NCI-H1694 (cell line): Measurements from ENCODE around the gene RAD51B.

ENCODE experiments used
- DNase-seq: peaks from one replicate; lab custom pipeline; 2025; lab: John Stamatoyannopoulos, UW

The RAD51B gene

DNA sequence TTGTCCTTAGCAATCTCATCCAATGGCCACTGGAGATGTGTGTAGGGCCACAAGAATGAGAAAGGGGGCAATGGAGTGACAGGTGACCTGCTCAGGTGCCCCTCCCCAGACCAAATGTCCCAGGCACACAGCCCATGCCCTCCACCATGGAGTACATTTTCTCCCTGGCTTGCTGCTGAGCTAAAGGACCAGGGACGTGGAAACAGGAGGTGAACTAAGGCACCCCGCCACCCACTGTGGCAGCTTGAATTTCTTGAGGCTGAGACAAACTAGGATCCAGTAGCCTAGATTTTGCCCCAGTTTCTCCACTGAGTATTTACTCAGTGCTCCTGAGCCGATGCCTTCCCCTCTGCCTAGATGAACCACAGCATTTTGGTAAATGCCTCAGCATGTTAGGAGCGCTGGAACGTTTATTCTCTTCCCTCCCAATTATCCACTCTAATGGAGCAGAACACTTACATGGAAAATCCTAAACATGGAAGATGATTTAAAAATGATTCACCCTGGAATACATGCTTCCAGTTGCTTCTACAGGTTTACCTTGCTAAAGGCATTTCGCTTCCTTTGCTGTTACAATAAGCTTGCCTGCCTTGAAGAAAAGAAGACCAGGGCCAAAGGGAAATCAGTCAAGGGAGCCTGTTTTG is 775.3 kb downstream of the RAD51B start:
- no peak for DNase-seq

DNA sequence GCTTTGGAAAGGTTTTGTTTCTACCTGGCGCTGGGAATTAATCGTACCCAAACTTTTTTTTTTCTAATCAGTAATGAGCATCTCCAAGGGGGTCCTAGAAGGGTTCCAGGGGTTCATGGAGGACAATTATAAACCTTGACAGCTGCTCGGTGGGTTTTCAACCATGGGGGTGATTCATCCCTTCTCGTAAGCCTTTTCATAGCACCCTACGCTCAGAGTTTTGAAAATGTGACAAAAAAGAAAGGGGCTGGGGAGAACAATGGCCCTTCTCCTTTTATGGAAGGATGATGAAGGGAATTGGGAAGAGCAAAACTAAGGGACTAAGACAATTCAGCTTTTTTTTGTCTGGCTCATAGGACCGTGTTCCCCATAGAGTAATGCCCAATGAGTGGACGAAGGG is 776.6 kb downstream of the RAD51B start:
- no peak for DNase-seq

DNA sequence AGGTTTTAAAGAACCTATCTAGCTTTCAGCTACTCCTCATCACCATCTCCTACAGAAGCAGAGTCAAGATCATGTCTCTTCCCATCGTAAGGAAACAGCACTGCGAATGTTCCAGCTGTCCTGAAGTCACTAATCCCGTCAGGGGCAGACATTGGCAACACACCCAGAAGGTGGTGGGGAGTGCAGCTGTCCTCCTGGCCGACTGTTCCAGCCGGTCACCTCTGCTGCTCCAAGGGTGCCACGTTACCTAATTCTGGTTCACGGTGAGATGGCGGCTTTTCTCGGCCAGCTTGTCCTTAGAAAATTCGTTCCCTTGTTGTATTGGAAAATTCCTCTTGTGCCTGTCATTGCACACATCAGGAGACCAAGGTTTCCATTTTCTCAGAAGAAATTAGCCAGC is 777.1 kb downstream of the RAD51B start:
- DNase-seq: no peak

DNA sequence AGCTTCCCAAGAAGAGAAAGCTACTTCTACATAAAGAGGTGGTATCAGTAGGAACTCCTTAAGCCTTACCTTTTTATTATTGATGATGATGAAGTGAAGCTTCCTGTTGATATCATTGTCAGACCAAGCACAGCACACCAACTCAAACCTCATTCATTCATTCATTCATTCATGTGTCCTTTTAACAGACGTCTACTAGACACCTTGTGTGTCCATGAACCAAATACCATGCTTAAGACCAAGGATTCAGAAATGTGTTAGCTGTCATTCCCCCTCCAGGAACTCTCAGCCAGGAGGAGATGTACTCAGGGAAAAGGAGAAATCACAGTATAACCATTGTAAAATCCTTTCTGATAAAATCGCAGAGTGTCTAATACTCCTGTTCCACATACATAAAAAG is 778.5 kb downstream of the RAD51B start:
- DNase-seq: no peak

DNA sequence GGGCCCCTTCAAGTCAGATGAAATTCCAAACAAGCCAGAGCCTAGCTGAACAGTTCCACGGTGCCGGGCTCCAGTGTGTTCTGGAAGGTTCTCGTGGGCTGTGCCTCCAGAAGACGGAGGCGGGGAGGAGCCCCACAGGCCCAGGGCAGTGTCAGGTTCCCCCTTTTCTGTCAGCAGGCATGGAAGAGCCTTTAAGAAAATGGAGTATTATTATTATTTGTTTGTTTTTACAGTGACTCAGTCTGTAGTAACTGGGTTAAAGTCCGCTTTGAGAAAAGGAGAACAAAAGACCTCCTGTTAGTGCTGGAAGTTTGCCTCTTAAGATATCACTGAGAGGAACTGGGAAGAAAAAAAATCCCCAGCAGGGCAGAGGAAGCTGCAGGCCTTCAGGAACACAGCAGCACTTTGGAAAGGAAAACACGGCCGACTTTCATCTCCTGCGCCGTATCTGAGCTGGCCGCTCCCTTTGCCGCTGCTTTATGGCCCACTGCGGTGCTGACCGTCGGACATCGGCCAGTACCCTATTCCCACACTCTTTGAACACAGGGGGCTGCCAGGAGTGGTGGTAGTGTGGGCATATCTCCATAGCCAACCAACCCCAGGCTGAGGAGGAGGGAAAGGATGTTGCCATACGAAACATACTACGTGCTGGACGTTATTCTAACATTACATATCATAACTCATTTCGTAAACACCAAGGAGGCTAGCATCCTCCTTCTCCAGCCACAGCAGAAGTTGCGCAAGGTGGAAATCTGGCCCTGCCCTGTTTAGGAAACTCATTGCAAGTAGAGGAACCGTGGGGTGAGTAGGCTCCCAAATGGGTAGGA is 779.3 kb downstream of the RAD51B start:
- DNase-seq: no peak

DNA sequence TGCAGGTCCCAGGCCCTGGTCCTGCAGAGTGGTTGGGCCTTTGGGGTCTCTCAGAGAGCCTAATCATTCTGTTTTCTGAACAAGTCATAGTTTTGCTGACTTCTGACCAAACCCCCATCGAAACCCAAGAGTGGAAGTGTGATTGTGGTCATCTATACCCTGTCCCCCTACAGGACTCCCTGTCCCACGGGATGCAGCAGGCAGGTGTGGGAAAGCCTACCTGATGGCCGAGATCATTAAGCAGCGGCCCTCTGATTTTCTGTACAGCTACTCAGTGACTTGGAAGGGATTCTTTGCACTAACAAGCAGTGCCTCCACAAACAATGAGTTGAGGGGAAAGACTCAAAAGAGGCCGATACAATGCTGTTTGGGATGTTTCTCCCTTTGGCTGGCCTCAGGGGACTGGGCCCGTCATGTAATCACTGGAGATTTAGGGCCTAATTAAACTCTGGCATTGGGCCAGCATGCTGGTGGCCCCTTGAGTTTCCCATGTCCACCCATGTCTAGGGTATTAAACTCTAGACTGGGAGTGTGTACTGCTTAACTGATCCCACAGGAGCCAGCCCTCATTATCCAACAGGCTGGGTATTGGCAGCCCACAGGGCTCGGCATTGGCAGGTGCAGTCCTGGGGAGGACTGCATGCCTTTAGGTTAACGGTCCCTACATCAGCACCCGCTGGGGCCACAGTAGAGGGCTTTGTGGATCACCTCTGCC is 780.5 kb downstream of the RAD51B start:
- no peak for DNase-seq

DNA sequence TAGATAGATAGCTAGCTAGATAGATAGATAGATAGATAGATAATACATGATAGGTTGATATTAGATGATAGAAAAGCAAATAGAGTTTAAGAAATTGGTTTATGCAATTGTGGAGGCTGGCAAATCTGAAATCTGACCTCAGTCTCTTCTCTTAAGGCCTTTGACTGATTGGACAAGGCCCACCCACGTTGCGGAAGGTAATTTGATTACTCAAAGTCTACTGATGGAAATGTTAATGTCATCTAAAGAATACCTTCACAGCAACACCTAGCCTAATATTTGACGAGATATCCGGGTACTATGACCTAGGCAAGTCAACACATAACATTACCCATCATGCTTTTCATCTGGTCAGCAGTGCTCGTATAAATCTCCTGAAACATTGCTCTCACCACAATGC is 782.9 kb downstream of the RAD51B start:
- DNase-seq: no peak

DNA sequence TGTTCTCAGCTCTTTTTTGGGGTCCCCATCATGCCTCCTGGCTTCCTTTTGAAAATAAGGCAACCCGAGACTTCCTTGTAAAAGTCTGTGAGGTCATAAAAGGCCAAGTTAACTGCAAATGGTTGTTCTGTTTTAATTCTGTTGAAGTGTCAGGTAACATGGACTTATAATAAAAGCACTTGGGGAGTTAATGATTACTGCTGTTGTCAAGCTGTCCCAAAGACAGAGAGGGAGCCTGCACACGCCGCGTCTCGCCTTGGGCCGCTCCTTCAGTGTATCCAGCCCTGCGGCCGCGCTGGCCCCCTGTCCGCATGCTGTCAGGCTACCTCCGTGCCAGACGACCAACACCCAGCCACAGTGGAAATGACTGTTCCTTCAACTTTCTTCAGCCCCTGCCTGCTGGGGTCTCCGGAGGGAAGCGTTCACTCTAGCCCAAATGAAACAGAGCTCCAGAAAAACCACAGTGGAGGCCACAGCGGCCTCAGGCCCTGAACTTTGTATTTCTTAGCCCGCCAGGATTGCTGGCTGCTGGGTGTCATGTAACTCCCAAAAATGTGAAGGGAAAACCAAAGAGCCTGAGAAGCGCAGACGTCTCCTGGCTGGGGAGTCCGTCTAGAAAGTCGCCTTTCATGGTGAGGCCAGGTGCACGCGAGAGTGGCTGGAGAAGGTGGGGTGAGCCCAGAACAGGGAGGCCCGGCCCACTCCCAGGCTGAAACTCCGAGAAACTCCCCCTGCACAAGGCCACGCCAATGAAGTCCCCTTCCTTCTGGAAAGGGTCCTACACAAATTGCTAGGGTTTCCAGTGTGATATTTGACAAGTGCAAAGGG is 784.2 kb downstream of the RAD51B start:
- no peak for DNase-seq

DNA sequence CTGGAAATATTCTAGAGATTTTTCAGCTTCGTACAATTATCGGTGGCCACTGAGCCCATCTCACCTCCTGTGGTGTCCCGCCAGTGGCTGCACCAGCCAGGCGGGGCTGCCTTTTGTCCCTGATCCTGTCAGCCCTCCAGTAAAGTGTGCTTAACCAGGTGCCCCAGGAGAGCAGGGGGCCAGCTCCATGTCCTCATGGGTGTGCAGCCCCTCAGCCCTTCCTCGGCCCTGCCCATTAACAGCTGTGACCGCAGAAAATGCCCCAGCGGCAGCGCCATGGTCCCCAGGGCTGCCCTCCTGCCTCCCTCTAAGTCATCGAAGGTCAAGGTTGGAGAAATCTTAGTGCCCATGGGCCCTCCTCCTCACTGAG is 784.8 kb downstream of the RAD51B start:
- no peak for DNase-seq

DNA sequence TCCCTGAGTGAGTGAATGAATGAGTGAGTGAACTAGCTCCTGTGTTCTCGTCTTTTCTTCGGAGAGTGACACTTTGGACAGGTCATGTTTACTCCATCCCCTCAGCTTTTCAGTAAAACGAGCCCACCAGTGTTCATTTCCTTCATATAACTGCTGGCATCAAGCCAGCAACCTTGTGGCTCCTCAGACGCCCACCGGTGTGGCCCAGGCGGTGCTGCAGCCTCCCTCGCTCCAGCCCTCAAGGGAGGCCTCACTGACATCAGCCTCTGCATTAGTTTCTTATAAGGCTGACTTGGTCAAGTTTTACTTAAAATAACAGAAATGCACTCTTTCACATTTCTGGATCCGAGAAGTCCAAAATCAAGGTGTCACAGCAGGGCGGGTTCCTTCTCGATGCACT is 785.2 kb downstream of the RAD51B start:
- DNase-seq: no peak

DNA sequence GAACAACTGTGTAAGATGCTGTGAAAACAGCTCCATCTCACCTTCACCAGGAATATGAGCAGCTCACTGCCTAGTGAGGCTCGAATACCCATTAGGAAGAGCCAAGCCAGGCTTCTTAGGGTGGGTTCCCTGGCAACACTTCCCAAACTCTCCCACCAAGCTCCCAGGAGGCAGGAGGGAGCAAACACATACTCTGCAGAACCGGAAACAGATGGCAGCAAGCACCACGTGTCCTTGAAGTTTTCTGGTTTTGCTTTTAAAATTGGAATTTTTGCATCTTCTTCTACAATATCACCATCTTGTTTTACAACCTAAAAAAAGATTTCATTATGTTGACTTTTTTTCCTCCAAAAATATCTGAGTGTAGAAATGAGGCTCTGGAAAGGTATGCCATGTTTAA is 786.6 kb downstream of the RAD51B start:
- no peak for DNase-seq

DNA sequence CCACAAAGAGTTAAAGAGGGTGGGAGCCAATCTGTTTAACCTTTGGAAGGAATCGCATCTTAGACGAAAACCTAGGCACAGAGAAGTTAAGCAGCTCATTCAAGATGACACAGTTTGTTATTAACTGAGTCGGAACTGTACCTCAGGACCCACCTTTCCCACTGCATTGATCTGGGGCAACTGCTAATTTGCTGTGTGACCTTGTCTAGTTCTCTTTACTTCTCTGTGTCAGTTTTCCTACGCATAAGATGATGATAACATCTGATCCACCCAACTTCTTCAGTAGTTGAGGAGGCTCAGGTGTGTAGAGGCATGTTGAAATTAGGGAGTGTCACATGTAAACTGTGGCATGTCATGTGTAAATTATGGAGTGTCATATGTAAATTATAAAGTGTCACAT is 787.1 kb downstream of the RAD51B start:
- DNase-seq: no peak

DNA sequence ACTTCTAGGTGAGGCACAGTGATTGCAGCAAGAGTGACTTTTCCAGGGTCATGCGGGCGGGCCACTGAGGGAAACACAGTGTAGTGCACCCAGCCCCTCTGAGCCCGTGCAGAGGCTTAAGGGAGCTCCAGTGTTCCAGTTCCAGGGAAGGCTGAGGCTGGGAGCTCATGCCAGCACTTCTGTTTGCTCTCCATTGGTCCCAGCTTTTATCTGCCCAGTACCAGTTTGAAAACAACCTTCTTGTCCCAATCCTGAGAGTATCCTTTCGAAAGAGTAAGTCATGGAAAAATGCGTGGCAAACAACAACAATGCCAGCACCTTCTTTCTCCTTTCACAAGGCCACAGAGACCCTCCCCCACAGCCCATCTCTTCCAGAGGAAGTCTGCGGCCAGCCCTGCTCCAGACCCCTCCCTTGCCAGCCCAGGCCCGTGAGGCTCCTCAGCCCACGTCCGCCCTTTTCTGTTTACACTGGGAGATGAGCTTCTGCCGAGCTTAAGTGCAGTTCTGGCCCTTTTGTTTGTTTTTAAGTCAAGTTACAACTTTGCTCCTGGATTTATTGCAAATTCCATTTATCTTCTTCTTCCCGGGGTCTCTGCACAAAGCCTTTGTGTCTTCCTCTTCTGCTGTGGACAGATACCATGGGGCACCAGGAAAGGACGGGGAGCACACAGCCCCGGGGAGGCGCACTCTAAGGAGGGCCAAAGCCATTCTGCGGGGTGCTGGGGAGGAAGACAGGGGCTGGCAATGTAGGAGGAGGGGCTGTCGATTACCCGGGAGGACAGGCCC is 787.7 kb downstream of the RAD51B start:
- DNase-seq: no peak

DNA sequence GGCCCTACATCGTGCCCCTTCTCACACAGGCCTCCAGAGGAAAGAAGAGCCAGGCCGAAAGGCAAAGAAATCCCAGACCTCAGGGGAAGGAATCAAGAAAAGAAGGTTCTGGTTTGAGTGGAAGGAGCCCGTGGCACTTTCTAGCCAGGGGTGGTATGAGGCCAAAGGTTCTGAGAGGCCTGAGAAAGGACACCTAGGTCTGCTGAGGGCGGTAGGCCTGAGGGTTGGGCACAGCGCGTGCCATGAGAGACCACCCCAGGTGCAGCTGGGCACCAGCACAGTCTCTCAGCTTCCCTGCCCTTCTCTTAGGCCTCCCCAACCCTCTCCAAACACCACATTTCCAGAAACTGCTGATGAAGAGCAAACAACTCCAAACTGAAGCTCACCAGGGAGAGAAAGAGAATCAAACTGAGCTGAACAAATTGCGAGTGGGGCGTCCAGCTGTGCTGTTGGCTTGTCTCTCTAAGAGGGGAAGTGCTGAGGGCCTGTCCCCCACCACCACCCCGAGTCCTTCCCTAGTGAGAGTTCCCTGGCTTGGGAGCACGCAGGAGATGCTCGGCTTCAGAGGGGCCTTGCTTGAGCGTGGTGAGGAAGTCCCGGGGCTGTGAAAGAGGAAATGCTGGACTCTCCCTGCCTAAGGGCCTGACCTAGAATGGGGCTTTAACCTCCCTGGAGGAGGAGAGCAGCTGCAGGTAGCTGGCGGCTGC is 788.4 kb downstream of the RAD51B start:
- no peak for DNase-seq

DNA sequence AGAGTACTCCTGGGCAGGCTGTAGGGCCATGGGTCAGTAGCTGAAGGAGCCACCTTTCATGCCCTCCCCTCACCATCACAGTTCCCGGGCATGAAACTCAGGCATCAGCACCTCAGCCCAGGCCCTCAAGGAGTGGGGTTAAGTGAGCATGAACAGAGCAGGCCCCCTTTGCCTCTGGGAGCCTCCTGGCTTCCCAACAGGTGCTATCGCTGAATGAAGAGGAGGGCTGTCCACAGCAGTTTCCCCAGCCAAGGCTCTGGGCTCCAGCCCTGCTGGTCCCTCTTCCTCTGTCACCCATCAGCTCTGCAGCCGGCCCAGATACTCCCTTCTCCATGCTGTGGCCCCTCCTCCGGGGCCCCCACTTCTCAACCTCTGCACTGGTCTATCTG is 789.0 kb downstream of the RAD51B start:
- DNase-seq: no peak

DNA sequence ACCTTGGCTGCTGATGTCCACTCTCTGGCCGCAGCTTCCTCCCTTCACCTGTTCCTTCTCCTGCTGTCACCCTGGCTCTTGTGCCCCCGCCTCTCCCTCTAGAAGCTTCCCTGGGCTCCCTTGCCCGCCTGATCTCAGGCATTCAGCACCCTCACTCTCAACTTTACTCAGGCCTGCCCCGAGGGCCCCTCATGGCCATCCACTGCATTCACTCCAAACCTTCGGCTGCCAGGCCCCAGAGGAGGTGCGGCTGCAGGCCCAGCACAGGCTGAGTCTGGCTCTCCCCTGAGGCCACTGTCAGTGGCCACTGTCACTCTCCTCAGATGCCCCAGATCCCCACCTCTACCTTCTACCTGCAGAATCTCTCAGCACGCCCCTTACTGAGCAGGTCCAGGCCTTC is 789.4 kb downstream of the RAD51B start:
- no peak for DNase-seq

DNA sequence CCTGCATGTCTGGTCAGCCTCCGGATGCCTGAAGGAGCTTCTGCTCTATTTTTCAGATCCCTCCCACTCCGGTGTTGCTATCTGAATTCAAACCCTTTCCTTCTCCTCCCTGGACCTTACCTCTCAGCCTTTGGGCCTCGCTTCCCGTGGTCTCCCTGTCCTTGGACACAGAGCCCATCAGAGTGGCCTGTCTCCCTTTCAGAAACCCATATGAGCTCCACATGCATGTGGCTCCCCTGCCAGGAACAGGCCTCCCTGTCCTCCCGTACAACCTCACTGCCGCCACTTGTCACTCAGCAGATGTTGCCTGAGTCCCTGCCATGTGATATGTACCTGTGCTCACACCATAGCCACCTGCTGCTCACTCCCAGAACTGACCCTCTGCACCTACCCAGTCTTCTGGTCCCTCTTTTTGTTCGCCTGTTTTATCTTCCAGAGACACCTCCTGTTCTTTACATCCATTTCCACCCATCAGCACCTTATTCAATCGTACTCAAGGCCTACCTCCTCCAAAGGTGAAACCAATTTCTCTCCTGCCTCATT is 790.7 kb downstream of the RAD51B start:
- DNase-seq: no peak

DNA sequence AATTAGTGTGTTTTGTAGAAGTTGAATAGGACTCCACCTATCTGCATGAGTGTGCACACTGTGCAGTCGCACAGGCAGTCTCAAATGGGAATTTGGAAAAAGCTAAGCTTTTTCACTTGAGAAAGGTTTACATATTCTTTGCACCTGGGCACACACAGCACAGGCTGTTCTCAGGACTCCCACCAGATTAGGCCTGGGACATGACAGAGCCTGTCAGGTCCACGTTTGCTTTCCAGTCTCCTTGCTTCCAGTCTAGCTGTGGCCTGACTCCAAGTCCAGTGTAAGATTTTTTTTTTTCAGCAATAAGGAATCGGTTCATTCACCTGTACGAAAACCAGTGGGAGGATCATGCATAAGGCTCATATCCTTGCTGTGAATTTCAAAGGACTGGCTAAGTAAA is 792.0 kb downstream of the RAD51B start:
- DNase-seq: no peak

DNA sequence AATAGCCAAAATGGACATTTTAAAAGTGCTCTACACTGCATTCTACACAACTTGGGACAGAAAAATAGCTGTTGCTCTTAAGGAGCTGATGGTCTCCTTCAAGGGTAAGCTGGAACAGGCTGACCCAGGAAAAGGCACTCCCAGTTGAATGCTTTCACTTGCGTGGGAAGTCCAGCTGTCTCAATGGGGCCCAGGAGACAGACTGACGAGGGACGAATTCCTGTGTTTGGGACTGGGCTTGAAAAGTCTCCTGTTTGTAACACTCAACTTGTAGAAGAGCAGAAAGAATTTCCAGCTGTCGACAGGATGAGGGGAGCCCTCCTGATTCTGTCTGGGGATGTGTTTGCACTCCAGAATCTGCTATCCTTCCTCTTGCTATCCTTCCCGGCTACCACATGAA is 792.5 kb downstream of the RAD51B start:
- no peak for DNase-seq

DNA sequence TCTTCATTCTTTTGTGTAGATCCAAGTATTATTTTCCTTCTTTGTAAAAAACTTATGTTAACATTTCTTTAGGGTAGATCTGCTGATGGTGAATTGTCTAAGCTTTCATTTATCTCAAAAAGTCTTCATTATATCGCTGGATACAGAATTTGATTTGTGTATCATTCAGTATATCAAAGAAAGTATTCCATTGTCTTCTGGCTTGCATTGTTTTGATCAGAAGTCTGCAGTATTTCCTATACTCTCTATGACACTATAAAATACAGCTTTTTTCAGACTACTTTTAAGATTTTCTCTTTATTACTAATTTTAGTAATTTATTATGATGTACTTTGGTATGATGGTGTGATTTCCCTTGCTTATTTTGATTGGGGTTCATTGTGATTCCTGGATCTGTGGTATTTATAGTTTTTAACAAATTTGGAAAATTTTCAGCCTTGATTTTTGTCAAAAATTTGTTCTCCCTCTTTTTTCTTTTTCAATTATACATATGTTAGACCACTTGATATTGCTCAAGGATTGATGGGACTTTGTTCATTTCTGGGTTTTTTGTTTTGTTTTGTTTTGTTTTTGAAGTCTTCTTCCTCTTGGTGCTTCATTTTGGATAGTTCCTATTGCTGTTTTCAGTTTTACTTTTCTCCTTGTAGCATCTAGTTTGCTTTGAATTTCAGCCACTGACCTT is 796.8 kb downstream of the RAD51B start:
- DNase-seq: no peak
